Measurements from ENCODE around the gene ARHGEF17. TPM values are rescaled to one million over a fixed set of nuclear protein-coding genes. Genes with fewer than 3 reads are reported as not detected.

The ARHGEF17 gene
- total RNA-seq, 1 donor from 2014 or later: 77.0 TPM

DNA sequence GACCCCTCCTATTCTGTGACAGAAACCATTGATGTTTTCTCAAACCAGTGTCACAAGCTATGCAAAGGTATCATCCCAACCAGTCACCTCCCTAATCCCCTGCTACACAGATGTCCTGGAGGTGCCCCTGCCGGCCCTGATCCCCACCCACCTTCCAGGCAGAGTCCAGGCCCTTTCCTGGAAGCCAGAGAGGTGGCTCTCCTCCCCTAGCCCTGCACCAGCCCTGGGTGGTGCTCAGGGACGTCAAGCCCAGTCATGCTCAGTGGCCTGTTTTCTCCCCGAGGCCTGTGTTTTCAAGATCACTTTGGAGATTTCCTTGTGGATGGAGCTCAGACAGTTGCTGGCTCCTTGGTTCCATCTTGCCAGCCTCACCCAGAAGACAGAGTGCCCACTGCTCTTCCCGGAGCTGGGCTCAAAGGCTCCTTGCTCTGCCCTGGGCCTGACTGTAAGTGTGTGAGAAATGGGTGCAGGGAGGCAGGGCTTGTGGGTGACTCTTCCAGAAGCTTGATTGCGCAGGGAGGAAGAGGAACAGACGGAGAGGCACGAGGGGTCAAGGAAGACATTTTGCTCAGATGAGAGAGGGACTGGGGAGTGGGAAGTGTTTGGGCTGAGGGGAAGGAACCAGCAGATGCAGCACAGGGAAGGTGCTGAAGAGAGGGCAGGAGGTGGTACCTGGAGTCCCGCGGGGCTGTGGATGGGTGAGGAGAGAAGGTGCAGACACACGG is 24.6 kb upstream of the ARHGEF17 start:
- no peak for DNase-seq (ENCODE audit: low spot score, unreplicated experiment)
- no peak overlapping the region for H3K27ac Mint-ChIP-seq
- TF ChIP-seq, protein P1, sequence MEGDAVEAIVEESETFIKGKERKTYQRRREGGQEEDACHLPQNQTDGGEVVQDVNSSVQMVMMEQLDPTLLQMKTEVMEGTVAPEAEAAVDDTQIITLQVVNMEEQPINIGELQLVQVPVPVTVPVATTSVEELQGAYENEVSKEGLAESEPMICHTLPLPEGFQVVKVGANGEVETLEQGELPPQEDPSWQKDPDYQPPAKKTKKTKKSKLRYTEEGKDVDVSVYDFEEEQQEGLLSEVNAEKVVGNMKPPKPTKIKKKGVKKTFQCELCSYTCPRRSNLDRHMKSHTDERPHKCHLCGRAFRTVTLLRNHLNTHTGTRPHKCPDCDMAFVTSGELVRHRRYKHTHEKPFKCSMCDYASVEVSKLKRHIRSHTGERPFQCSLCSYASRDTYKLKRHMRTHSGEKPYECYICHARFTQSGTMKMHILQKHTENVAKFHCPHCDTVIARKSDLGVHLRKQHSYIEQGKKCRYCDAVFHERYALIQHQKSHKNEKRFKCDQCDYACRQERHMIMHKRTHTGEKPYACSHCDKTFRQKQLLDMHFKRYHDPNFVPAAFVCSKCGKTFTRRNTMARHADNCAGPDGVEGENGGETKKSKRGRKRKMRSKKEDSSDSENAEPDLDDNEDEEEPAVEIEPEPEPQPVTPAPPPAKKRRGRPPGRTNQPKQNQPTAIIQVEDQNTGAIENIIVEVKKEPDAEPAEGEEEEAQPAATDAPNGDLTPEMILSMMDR (IDR thresholded peaks at IDR 0.05; ENCODE audit: unreplicated experiment): no peak
- H3K36me3 Mint-ChIP-seq (ENCODE audit: insufficient read depth): no peaks in the 10 kb centered on the region
- no peak overlapping the region for H3K4me3 Mint-ChIP-seq (ENCODE audit: low read depth)
- H3K4me1 Mint-ChIP-seq (ENCODE audit: low read depth): peaks cover 10% of the 10 kb centered on the region
- peaks cover 24% of the 10 kb centered on the region for H3K27me3 Mint-ChIP-seq
- H3K9me3 Mint-ChIP-seq (ENCODE audit: low read depth): no peaks in the 10 kb centered on the region

DNA sequence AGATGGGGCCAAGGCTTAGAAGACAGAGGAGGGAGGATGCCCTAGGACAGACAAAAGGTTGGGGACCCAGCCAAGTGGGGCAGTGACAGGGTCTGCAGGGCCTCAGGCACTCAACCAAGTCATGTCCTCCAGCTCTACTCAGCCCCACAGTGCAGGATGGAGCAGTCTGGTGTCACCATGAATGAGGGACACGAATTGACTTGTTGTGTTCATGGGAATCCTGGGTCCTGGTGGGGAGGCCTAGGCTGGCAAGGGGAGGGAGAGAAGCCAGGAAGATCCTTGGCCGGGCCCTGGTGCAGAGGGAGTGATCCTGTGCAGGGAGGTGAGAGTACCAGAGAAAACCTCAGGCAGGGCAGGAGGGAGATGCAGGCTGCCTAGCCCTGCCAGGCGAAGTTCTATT is 24.0 kb upstream of the ARHGEF17 start:
- no peak for DNase-seq (ENCODE audit: low spot score, unreplicated experiment)
- TF ChIP-seq, protein P1 (IDR thresholded peaks at IDR 0.05; ENCODE audit: unreplicated experiment): no peak
- Mint-ChIP-seq H3K27me3 (peaks cover 24% of the 10 kb centered on the region), H3K9me3 (ENCODE audit: low read depth) (no peaks in the 10 kb centered on the region), H3K4me1 (ENCODE audit: low read depth) (peaks cover 14% of the 10 kb centered on the region), H3K27ac (no peak overlapping the region), H3K36me3 (ENCODE audit: insufficient read depth) (no peaks in the 10 kb centered on the region), H3K4me3 (ENCODE audit: low read depth) (no peak overlapping the region)

DNA sequence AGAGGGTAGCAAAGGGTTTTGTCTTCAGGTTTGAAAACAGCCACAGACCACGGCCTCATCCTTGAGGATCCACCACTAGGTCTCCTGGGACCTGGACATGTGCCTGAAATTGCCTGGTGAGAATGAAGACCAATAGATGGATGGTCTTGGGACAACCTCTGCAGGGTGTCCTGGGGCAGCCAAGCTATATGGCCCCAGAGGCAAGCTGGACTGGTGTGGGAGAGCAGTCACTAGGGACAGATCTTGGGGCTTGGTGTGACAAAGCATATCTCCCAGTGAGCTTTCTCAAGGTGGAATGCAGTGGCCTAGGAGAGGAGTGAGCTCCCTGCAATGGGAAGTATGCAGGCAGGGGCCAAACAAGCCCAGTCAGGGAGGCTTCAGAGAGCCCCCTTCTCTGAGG is 22.4 kb upstream of the ARHGEF17 start:
- TF ChIP-seq, protein P1 (IDR thresholded peaks at IDR 0.05; ENCODE audit: unreplicated experiment): no peak
- no peaks in the 10 kb centered on the region for H3K9me3 Mint-ChIP-seq (ENCODE audit: low read depth)
- no peak for DNase-seq (ENCODE audit: low spot score, unreplicated experiment)
- no peak overlapping the region for H3K4me3 Mint-ChIP-seq (ENCODE audit: low read depth)
- peaks cover 17% of the 10 kb centered on the region for H3K4me1 Mint-ChIP-seq (ENCODE audit: low read depth)
- H3K36me3 Mint-ChIP-seq (ENCODE audit: insufficient read depth): no peaks in the 10 kb centered on the region
- peak overlapping the region; percentile 11 for H3K27ac Mint-ChIP-seq
- peaks cover 18% of the 10 kb centered on the region for H3K27me3 Mint-ChIP-seq

DNA sequence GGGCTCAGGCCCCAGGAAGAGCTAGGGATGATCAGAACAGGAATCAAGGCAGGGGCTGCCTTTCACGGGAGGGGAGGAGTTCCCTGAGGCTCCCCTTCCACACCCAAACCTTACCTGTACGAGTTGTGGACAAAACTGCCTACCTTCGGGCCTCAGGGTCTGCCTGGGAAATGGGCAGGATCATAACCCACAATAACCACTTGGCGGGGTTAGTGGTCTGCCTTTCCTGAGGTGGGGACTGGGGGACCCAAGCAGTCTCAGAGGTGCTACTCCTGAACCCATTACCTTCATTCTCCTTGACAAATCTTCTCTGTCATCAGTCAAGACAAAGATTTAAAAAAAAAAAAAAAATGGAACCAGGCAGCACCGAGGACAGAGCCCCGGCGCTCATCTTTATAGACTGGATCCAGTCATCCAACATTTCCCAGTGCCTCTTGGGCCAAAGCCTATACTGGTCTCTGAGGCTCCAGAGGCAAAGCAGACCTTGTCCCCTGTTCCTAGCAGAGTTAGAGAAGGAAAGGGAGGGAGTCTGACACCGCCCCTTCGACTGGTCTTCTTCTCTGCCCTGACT is 21.8 kb upstream of the ARHGEF17 start:
- no peak overlapping the region for H3K27ac Mint-ChIP-seq
- TF ChIP-seq, protein P1 (IDR thresholded peaks at IDR 0.05; ENCODE audit: unreplicated experiment): no peak
- H3K9me3 Mint-ChIP-seq (ENCODE audit: low read depth): no peaks in the 10 kb centered on the region
- no peak overlapping the region for H3K4me3 Mint-ChIP-seq (ENCODE audit: low read depth)
- no peak for DNase-seq (ENCODE audit: low spot score, unreplicated experiment)
- peaks cover 17% of the 10 kb centered on the region for H3K4me1 Mint-ChIP-seq (ENCODE audit: low read depth)
- no peaks in the 10 kb centered on the region for H3K36me3 Mint-ChIP-seq (ENCODE audit: insufficient read depth)
- H3K27me3 Mint-ChIP-seq: peaks cover 17% of the 10 kb centered on the region

DNA sequence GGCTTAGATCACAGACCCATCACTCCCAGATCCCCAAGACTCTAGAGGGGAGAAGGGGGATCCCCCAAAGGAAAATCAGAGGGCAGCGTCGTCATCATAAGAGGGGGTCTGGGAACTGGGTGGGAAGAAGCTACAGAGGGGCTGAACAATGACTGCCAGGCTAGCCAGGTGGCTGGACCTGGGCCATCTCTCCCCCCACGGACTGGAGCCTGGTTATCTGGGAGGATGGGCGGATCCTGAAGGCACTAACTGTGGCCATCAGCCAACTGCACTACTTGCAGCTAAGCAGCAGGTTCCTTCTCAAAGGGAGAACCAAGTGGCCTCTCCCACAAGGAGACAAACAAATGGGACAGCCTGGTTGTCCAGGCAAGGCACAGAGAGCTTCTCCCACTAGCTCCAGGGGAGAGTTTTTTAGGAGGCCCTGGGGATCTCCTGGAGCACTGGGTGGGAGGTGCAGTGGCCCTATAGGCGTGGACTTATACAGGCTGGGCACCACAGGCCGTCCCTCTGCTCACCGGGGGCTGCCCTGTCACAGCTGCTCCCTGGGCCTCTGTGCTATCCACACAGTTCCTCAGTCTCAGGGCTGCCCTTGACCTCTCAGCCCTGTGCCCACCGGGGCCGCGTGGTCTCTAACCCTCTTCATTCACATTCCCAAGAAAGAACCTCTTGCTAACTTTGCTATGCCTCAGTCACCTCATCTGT is 20.5 kb upstream of the ARHGEF17 start:
- TF ChIP-seq, protein P1 (IDR thresholded peaks at IDR 0.05; ENCODE audit: unreplicated experiment): no peak
- Mint-ChIP-seq H3K27me3 (peaks cover 19% of the 10 kb centered on the region), H3K27ac (no peak overlapping the region), H3K4me3 (ENCODE audit: low read depth) (no peak overlapping the region), H3K9me3 (ENCODE audit: low read depth) (no peaks in the 10 kb centered on the region), H3K36me3 (ENCODE audit: insufficient read depth) (no peaks in the 10 kb centered on the region), H3K4me1 (ENCODE audit: low read depth) (peaks cover 11% of the 10 kb centered on the region)
- DNase-seq (ENCODE audit: low spot score, unreplicated experiment): no peak

All from progenitor cell of endocrine pancreas (in vitro differentiated cells).